ENCODE data around the gene KISS1R.
"Not testable (repeated sequence)": the region's sequence is repeated elsewhere in the genome, so short reads cannot be mapped to it uniquely, and the experiment has no call there.

The KISS1R gene

DNA sequence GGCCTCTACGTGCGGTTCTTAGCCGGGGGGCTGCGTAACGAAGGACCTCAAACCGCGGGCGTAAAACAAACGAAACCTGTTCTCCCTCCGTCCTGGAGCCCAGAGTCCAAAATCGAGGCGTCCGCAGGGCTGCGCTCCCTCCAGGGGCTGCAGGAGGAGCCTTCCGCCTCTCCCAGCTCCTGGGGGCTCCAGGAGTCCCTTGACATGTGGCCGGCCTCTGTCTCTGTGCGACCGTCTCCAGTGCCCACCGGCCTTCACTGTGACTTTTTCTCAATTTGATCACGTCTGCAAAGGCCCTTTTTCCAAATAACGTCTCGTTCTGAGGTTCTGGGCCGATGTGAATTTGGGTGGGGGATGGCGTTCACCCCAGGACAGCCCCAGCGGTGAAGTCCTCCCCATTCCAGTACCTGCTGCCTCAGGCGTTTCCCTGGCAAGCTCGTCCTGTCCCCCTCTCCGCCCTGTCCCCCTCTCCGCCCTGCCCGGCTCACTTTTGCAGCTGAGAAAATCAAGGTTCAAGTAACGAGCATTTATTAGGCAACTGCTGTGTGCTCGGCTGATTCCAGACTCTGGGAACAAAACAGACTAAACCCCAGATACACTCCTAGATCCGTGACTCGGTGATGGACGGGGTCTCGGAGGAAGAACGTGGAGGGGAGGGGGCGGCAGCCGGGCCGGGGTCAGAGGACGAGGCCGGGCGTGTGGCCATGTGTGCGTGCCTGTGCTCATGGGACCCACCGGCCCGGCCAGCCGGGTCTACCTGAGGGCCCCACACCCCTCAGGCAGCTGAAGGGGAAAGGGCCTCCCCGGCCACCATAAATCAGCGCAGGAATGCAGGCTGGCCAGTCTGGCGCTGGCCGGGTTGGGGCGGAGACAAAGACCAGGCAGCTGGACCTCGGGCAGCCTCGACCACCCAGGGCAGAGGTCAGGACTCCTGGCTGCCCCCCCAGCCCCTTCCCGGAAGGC lies 39.0 kb downstream of the KISS1R start:
- no peak for DNase-seq

- no peak for DNase-seq
Measured at GRCh38 chr19:956766-957440, 39.8 kb downstream of the KISS1R start.

DNA sequence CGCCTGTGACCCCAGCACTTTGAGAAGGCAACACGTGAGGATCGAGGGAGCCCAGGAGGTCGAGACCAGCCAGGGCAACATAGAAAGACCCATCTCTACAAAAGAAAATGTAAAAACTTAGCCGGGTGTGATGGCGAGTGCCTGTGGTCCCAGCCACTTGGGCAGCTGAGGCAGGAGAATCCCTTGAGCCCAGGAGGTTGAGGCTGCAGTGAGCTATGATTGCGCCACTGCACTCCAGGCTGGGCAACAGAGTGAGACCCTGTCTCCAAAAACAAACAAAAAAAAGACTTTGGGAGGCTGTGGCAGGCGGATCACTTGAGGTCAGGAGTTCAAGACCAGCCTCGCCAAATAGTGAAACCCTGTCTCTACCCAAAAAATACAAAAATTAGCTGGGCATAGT lies 40.4 kb downstream of the KISS1R start:
- DNase-seq = not testable (repeated sequence)

GRCh38 chr19:958967-959855 lies 42.1 kb downstream of the KISS1R start:
- DNase-seq = no peak

GRCh38 chr19:960020-960419 lies 42.9 kb downstream of the KISS1R start:
- no peak for DNase-seq

DNA sequence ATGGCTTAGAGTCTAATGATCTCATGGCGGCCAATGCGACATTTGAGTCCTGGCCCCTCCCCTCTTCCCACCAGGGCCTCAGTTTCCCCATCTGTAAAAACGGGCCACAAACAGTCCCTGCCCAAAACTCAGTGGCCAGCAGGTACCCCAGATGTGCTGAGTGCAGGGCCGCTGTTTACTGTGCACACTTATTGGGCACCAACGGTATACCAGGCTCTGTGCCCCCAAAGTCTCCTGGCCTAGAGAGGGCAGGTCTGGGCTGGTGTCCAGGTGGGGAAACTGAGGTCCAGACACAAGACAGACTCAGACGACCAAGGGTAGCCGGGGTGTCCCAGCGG lies 43.4 kb downstream of the KISS1R start:
- DNase-seq = no peak

DNA sequence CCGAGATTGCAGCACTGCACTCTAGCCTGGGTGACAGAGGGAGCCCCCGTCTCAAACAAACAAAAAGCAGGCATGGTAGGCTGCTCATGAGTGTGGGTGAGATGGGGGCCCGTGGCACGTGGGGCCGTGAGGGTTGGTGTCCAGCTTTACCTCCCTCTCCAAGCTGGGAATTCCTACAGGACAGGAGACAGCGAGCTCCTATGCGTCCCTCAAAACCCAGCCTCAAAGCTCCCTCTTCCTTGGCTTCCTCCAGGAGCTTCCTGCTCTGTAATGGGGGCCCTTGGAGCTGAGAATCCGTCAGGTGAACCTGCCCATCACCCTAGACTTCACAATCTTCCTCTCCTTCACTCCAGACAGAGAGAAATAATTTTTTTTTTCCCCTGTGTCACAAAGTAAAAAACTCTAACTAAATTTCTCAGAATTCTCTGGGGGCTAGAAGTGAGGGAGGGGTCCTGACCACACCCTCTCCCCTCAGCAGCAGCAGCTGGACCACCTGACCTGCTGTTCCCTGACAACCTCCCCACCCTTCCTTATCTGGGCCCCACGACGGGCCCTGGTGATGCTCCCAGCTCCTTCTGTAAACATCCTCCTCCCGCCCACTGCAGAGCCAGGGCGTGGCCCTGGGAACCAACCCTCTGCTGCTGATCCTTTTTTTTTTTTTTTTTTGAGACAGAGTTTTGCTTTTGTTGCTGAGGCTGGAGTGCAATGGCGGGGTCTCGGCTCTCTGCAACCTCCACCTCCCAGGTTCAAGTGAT lies 44.9 kb downstream of the KISS1R start:
- no peak for DNase-seq

GRCh38 chr19:962683-963400 lies 45.7 kb downstream of the KISS1R start:
- no peak for DNase-seq

DNA sequence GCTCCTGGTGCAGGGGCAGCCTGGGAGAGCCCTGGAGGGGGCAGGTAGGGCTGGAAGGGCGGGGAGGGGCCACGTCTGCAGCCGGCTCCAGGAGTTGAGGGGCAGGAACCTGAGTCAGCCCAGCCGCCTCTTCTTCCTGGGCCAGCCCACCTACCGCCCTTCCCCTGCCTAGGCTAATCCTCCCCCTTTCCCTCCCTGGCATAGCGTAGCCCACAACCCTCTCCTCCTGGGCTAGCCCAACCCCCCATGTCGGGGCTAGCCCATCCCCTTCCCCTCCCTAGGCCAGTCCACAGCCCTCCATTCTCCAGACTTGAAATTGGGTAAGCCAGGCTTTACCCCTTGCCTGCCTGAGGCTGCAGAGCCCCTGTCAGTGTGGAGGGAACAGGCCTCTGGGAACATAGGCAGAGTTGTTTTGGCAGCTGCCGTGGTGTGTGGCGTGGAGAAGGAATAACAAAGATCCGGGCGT lies 46.4 kb downstream of the KISS1R start:
- no peak for DNase-seq

DNA sequence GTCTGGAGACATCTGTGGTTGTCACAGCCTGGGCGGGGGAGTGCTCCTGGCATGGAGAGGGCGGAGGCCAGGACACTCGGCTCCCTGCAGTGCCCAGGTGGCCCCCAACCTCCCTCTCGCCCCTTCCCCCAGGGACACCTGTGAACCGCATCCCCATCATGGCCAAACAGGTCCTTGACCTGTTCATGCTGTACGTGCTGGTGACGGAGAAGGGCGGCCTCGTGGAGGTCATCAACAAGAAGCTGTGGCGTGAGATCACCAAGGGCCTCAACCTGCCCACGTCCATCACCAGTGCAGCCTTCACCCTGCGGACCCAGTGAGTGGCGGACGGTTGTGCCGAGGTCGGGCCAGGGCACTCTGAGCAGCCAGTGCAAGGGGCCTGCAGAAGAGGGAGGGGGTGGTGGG lies 47.0 kb downstream of the KISS1R start:
- DNase-seq = no peak

DNA sequence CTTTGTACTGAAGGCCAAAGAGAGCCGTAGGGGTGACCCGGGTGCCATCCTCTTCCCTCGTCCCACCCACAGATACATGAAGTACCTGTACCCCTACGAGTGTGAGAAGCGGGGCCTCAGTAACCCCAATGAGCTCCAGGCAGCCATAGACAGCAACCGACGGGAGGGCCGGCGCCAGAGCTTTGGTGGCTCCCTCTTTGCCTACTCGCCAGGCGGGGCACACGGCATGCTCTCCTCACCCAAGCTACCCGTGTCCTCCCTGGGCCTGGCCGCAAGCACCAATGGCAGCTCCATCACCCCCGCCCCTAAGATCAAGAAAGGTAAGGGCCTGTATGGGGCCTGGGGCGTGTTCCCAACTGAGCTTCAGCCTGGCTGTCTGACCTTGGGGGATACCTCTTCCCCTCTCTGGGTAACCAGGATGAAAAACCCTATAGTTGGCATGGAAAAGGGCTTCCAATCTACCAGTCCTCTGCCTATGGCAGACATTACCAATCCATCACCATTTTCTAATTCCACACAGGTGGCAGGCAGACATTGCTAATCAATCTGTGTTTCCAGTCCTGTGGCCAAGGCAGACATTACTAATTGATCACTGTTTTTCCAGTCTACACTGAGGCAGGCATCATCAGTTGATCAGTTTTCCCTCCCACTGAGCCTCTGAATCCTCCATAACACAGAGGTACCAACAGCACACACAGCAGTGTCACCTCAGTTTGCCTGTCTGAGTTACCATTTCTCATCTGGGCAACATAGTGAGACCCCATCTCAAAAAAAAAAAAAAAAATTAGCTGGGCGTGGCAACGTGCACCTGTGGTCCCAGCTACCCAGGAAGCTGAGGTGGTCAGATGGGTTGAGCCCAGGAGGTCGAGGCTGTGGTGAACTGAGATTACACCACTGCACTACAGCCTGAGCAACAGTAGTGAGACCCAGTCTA lies 47.9 kb downstream of the KISS1R start:
- no peak for DNase-seq

- no peak for DNase-seq
Measured at GRCh38 chr19:966485-967088, 49.5 kb downstream of the KISS1R start.

All from right forelimb (tissue), 1 donor.